Tongue (tissue), 2 donors: ENCODE data around the gene APPL2. TPM values are rescaled to one million over a fixed set of nuclear protein-coding genes. Genes with fewer than 3 reads are reported as not detected.
"Not testable (repeated sequence)": the region's sequence is repeated elsewhere in the genome, so short reads cannot be mapped to it uniquely, and the experiment has no call there.

Experiments
- DNase-seq: peaks from one replicate; pipeline ENCODE4 v3.0.0-alpha.2; 2015
- total RNA-seq: library from RNA; depleted of rRNA; stranded (reverse); fragments of >200 nt; gene quantifications from one replicate; pipeline ENCODE4 v1.2.3, GENCODE V29; 2014

The APPL2 gene
- total RNA-seq, 1 donor from 2014 or later, result 29.8 TPM

GRCh38 chr12:105190530-105190929, 45.4 kb downstream of the APPL2 start:
- no peak for DNase-seq

- no peak for DNase-seq
Measured at GRCh38 chr12:105189293-105189692, 46.7 kb downstream of the APPL2 start.

GRCh38 chr12:105183976-105184375, 52.0 kb downstream of the APPL2 start:
- not testable (repeated sequence) for DNase-seq

GRCh38 chr12:105183406-105183805, 52.6 kb downstream of the APPL2 start:
- DNase-seq, result not testable (repeated sequence)

- not testable (repeated sequence) for DNase-seq
Measured at GRCh38 chr12:105179114-105179513, 56.9 kb downstream of the APPL2 start.

- no peak for DNase-seq
Measured at GRCh38 chr12:105177208-105177607, 58.8 kb downstream of the APPL2 start.

GRCh38 chr12:105175397-105175990, 60.5 kb downstream of the APPL2 start:
- DNase-seq, result no peak

- DNase-seq, result no peak
Measured at GRCh38 chr12:105171691-105172436, 64.1 kb downstream of the APPL2 start.

GRCh38 chr12:105170139-105170538, 65.8 kb downstream of the APPL2 start:
- DNase-seq, result no peak

GRCh38 chr12:105168006-105168405, 68.0 kb downstream of the APPL2 start:
- DNase-seq, result no peak

- no peak for DNase-seq
Measured at GRCh38 chr12:105167346-105167745, 68.6 kb downstream of the APPL2 start.

GRCh38 chr12:105166736-105167135, 69.2 kb downstream of the APPL2 start:
- DNase-seq, result no peak

- no peak for DNase-seq
Measured at GRCh38 chr12:105164068-105164467, 71.9 kb downstream of the APPL2 start.

GRCh38 chr12:105162174-105162573, 73.8 kb downstream of the APPL2 start:
- no peak for DNase-seq

- no peak for DNase-seq
Measured at GRCh38 chr12:105158876-105159275, 77.1 kb downstream of the APPL2 start.

GRCh38 chr12:105157606-105158005, 78.4 kb downstream of the APPL2 start:
- DNase-seq, result no peak

GRCh38 chr12:105156260-105156659, 79.7 kb downstream of the APPL2 start:
- DNase-seq, result no peak

GRCh38 chr12:105142259-105142658, 93.7 kb downstream of the APPL2 start:
- no peak for DNase-seq

- no peak for DNase-seq
Measured at GRCh38 chr12:105141320-105141922, 94.6 kb downstream of the APPL2 start.

GRCh38 chr12:105138248-105138647, 97.7 kb downstream of the APPL2 start:
- no peak for DNase-seq
